BLaER1 treated with 17β-estradiol and CSF1 and Interleukin-3, amounts not matched to agents 10 nM and 100 nM (cell line): ENCODE measurements around the gene TBC1D14.

Experiments used
- H3K27ac ChIP-seq, 11 experiments: shearing (Covaris generic); formaldehyde crosslinking; 2 replicates each; pipeline ENCODE4 v1.8.1; 2022
- H3K27me3 ChIP-seq, 11 experiments: shearing (Covaris generic); formaldehyde crosslinking; 2 replicates each; pipeline ENCODE4 v1.8.1; 2022
- H3K36me3 ChIP-seq, 11 experiments: shearing (Covaris generic); formaldehyde crosslinking; 2 replicates each; pipeline ENCODE4 v1.8.1; 2022
- H3K4me1 ChIP-seq, 10 experiments: shearing (Covaris generic); formaldehyde crosslinking; 2 replicates each; pipeline ENCODE4 v1.8.1; 2022
- H3K4me2 ChIP-seq, 11 experiments: shearing (Covaris generic); formaldehyde crosslinking; 2 replicates each; pipeline ENCODE4 v1.8.1; 2022
- H3K4me3 ChIP-seq, 10 experiments: shearing (Covaris generic); formaldehyde crosslinking; 2 replicates each; pipeline ENCODE4 v1.8.1; 2022
- H3K9ac ChIP-seq, 11 experiments: shearing (Covaris generic); formaldehyde crosslinking; 2 replicates each; pipeline ENCODE4 v1.8.1; 2022
- H3K9me3 ChIP-seq, 11 experiments: shearing (Covaris generic); formaldehyde crosslinking; replicated peaks in 1 of 11; 2 replicates each; pipeline ENCODE4 v1.8.1; 2022
- H4K20me1 ChIP-seq, 11 experiments: shearing (Covaris generic); formaldehyde crosslinking; 2 replicates each; pipeline ENCODE4 v1.8.1; 2022
- Cebpa-rat ChIP-seq, 11 experiments: shearing (Covaris generic); IDR thresholded peaks; 2 replicates each; pipeline ENCODE4 v1.8.1; 2022

The TBC1D14 gene

GRCh38 chr4:6892190-6892908, 17.3 kb upstream of the TBC1D14 start:
- Histone ChIP-seq H3K36me3 (peaks cover 0 to 20% (median 10%) of the 10 kb centered on the region in 11 experiments; a peak in 11 of 22 replicates), H3K27ac (peak overlapping the region; percentile 53 to 84 (median 79); a peak in 21 of 22 replicates), H4K20me1 (no peaks in the 10 kb centered on the region; a peak in 1 of 22 replicates), H3K4me1 (peaks cover 67 to 82% (median 80%) of the 10 kb centered on the region in 10 experiments), H3K4me2 (peak overlapping the region; percentile 79 to 93 (median 88)), H3K4me3 (peak overlapping the region; percentile 1 to 48 (median 26); a peak in 14 of 20 replicates), H3K9ac (peak overlapping the region; percentile 53 to 73 (median 68); a peak in 21 of 22 replicates), H3K9me3 (peaks cover 28 to 49% (median 35%) of the 10 kb centered on the region in 11 experiments), H3K27me3 (no peaks in the 10 kb centered on the region)
- no peak for TF ChIP-seq Cebpa-rat (IDR thresholded peaks at IDR 0.05)

- H3K9ac ChIP-seq: peak overlapping the region; percentile 53 to 73 (median 68); a peak in 20 of 22 replicates
- TF ChIP-seq Cebpa-rat (IDR thresholded peaks at IDR 0.05): no peak
These were observed 16.8 kb upstream of the TBC1D14 start for GRCh38 chr4:6892909-6893202.

GRCh38 chr4:6893449-6894085, 16.1 kb upstream of the TBC1D14 start:
- Histone ChIP-seq H3K4me3 (no peak overlapping the region), H3K36me3 (peaks cover 0 to 20% (median 9%) of the 10 kb centered on the region in 11 experiments; a peak in 11 of 22 replicates), H3K9me3 (peaks cover 25 to 45% (median 30%) of the 10 kb centered on the region in 11 experiments), H3K27me3 (no peaks in the 10 kb centered on the region), H3K4me1 (peaks cover 55 to 75% (median 68%) of the 10 kb centered on the region in 10 experiments), H3K27ac (peak overlapping the region; percentile 53 to 84 (median 79); a peak in 21 of 22 replicates), H3K4me2 (peak overlapping the region; percentile 79 to 93 (median 88)), H4K20me1 (no peaks in the 10 kb centered on the region), H3K9ac (peak overlapping the region in 10 of 11 experiments; percentile 53 to 73 (median 69); a peak in 17 of 22 replicates)
- TF ChIP-seq Cebpa-rat (IDR thresholded peaks at IDR 0.05): no peak

More at GRCh38 chr4:6892909-6893202, 16.8 kb upstream of the TBC1D14 start:
- Histone ChIP-seq H4K20me1 (no peaks in the 10 kb centered on the region; a peak in 1 of 22 replicates), H3K9me3 (peaks cover 28 to 49% (median 35%) of the 10 kb centered on the region in 11 experiments), H3K27me3 (no peaks in the 10 kb centered on the region), H3K36me3 (peaks cover 0 to 20% (median 10%) of the 10 kb centered on the region in 11 experiments; a peak in 11 of 22 replicates), H3K4me1 (peaks cover 62 to 77% (median 75%) of the 10 kb centered on the region in 10 experiments), H3K4me2 (peak overlapping the region; percentile 79 to 93 (median 88)), H3K4me3 (peak overlapping the region in 7 of 10 experiments; percentile 1 to 48 (median 27); a peak in 6 of 20 replicates), H3K27ac (peak overlapping the region; percentile 53 to 84 (median 79); a peak in 21 of 22 replicates)

GRCh38 chr4:6894086-6894478, 15.5 kb upstream of the TBC1D14 start:
- TF ChIP-seq Cebpa-rat (IDR thresholded peaks at IDR 0.05): no peak
- H3K4me3 ChIP-seq: no peak overlapping the region
- no peaks in the 10 kb centered on the region for H4K20me1 ChIP-seq
- peak overlapping the region in 8 of 11 experiments; percentile 25 to 73 (median 69); a peak in 9 of 22 replicates for H3K9ac ChIP-seq
- peaks cover 0 to 18% (median 4%) of the 10 kb centered on the region in 11 experiments; a peak in 11 of 22 replicates for H3K36me3 ChIP-seq
- peak overlapping the region; percentile 6 to 84 (median 79); a peak in 21 of 22 replicates for H3K27ac ChIP-seq
- peak overlapping the region; percentile 79 to 93 (median 88) for H3K4me2 ChIP-seq
- H3K4me1 ChIP-seq: peaks cover 55 to 75% (median 68%) of the 10 kb centered on the region in 10 experiments
- peaks cover 20 to 40% (median 24%) of the 10 kb centered on the region in 11 experiments for H3K9me3 ChIP-seq
- H3K27me3 ChIP-seq: no peaks in the 10 kb centered on the region

GRCh38 chr4:6894528-6895498, 14.8 kb upstream of the TBC1D14 start:
- no peak overlapping the region for H3K4me3 ChIP-seq
- no peaks in the 10 kb centered on the region for H4K20me1 ChIP-seq
- peak overlapping the region; percentile 79 to 93 (median 88) for H3K4me2 ChIP-seq
- peaks cover 12 to 33% (median 17%) of the 10 kb centered on the region in 11 experiments for H3K9me3 ChIP-seq
- peak overlapping the region in 7 of 11 experiments; percentile 25 to 73 (median 68); a peak in 7 of 22 replicates for H3K9ac ChIP-seq
- H3K27ac ChIP-seq: peak overlapping the region in 10 of 11 experiments; percentile 61 to 84 (median 80); a peak in 19 of 22 replicates
- no peak for TF ChIP-seq Cebpa-rat (IDR thresholded peaks at IDR 0.05)
- H3K27me3 ChIP-seq: no peaks in the 10 kb centered on the region
- peaks cover 0 to 10% (median 2%) of the 10 kb centered on the region in 11 experiments; a peak in 10 of 22 replicates for H3K36me3 ChIP-seq
- peaks cover 57 to 75% (median 69%) of the 10 kb centered on the region in 10 experiments for H3K4me1 ChIP-seq

- H3K27me3 ChIP-seq: no peaks in the 10 kb centered on the region
- no peak overlapping the region for H3K9ac ChIP-seq
- H3K4me3 ChIP-seq: no peak overlapping the region
- H3K36me3 ChIP-seq: no peaks in the 10 kb centered on the region
- peaks cover 63 to 75% (median 69%) of the 10 kb centered on the region in 10 experiments for H3K4me1 ChIP-seq
- no peak overlapping the region for H3K27ac ChIP-seq
- H3K4me2 ChIP-seq: no peak overlapping the region; a peak in 1 of 22 replicates
- H3K9me3 ChIP-seq: peaks cover under 1 to 21% (median 5%) of the 10 kb centered on the region in 11 experiments; a peak in 18 of 22 replicates
- no peak for TF ChIP-seq Cebpa-rat (IDR thresholded peaks at IDR 0.05)
- H4K20me1 ChIP-seq: no peaks in the 10 kb centered on the region
These were observed 13.6 kb upstream of the TBC1D14 start for GRCh38 chr4:6896035-6896434.

GRCh38 chr4:6898763-6899162, 10.9 kb upstream of the TBC1D14 start:
- H3K9me3 ChIP-seq: peaks cover 0 to 18% (median 4%) of the 10 kb centered on the region in 11 experiments; a peak in 9 of 22 replicates
- no peaks in the 10 kb centered on the region for H4K20me1 ChIP-seq
- no peak for TF ChIP-seq Cebpa-rat (IDR thresholded peaks at IDR 0.05)
- H3K4me2 ChIP-seq: peak overlapping the region; percentile 63 to 100 (median 83)
- H3K27me3 ChIP-seq: no peaks in the 10 kb centered on the region
- peaks cover 60 to 75% (median 69%) of the 10 kb centered on the region in 10 experiments for H3K4me1 ChIP-seq
- H3K9ac ChIP-seq: peak overlapping the region in 9 of 11 experiments; percentile 27 to 73 (median 53); a peak in 15 of 22 replicates
- no peaks in the 10 kb centered on the region for H3K36me3 ChIP-seq
- H3K27ac ChIP-seq: peak overlapping the region in 9 of 11 experiments; percentile 52 to 99 (median 72); a peak in 19 of 22 replicates
- H3K4me3 ChIP-seq: no peak overlapping the region
